Fibroblast of lung (primary cell): ENCODE measurements around the gene GPRC6A.

Experiments used
- CTCF ChIP-seq, 2 donors: IDR thresholded peaks in 1 of 2; conservative IDR thresholded peaks in 1 of 2; 1 replicate in 1 of 2; 2 replicates in 1 of 2; pipeline ENCODE4 v1.5.1; 2011 to 2012; ENCODE audit warnings: low read length in 2 of 2, control low read depth in 1 of 2, inconsistent platforms in 1 of 2, low read depth in 1 of 2, mild to moderate bottlenecking in 1 of 2
- EZH2 ChIP-seq: IDR thresholded peaks from 2 replicates; pipeline ENCODE4 v1.5.1; 2012; ENCODE audit warnings: low read length, control low read depth, mild to moderate bottlenecking; ENCODE audit errors: missing control alignments

- TF ChIP-seq CTCF (conservative IDR thresholded peaks at IDR 0.05 in 1 of 2, IDR thresholded peaks at IDR 0.05 in 1 of 2; ENCODE audit: low read depth in 1 of 2, low read length in 2 of 2): peak in 1 of 2 donors; percentile 42
- no peak for TF ChIP-seq EZH2
These were observed 49.2 kb downstream of the GPRC6A start for GRCh38 chr6:116779573-116780164.
